Measurements from ENCODE around the gene OPHN1.

The OPHN1 gene

DNA sequence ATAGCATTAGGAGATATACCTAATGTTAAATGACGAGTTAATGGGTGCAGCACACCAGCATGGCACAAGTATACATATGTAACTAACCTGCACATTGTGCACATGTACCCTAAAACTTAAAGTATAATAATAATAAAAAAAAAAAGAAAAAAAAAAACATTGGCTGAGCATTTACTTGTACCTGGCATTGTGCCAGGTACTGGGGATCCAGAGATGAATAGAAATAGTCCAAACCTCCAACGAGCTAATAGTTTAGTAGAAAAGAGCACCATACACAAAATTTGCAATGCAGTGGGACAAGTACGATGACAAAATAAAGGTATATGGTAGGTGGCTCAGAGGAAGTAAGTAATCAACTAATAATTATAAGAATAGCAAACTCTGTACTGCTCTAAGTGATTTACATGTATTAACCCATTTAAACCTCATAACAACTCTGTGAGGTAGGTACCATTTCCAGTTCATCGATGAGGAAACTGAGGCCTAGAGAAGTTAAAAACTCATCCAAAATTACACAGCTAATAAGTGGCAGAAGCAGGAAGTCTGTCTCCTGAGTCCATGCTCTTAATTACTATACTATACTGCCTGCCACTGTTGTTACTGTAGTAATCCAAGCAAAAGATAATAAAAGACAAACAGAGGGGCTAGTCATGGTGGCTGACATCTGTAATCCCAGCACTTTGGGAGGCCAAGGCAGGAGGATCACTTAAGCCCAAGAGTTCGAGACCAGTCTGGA lies 319.3 kb downstream of the OPHN1 start:
- TF ChIP-seq, protein P1, sequence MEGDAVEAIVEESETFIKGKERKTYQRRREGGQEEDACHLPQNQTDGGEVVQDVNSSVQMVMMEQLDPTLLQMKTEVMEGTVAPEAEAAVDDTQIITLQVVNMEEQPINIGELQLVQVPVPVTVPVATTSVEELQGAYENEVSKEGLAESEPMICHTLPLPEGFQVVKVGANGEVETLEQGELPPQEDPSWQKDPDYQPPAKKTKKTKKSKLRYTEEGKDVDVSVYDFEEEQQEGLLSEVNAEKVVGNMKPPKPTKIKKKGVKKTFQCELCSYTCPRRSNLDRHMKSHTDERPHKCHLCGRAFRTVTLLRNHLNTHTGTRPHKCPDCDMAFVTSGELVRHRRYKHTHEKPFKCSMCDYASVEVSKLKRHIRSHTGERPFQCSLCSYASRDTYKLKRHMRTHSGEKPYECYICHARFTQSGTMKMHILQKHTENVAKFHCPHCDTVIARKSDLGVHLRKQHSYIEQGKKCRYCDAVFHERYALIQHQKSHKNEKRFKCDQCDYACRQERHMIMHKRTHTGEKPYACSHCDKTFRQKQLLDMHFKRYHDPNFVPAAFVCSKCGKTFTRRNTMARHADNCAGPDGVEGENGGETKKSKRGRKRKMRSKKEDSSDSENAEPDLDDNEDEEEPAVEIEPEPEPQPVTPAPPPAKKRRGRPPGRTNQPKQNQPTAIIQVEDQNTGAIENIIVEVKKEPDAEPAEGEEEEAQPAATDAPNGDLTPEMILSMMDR (IDR thresholded peaks at IDR 0.05; ENCODE audit: extremely low read depth, missing control alignments), result no peak
- DNase-seq (ENCODE audit: low spot score), result no peak

DNA sequence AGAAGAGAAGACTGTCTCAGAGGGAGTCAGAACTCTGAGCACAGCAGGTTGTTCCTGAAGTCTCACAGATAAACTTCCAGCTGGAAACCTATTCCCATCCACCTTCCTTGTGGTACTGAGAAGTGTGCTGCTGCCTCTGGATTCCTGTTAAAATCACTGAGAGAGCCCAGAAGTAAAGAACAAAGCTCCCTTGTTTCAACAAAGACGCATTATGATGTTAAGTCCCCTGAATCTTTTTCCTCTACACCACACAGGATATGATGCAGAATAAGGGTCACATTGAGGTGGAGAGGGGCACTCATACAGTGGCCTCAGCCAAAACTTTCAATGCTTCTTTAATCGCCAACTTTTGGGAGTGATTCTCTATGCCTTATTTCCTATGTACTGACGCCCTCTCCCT lies 321.0 kb downstream of the OPHN1 start:
- TF ChIP-seq, protein P1 (IDR thresholded peaks at IDR 0.05; ENCODE audit: extremely low read depth, missing control alignments), result no peak
- no peak for DNase-seq (ENCODE audit: low spot score)

DNA sequence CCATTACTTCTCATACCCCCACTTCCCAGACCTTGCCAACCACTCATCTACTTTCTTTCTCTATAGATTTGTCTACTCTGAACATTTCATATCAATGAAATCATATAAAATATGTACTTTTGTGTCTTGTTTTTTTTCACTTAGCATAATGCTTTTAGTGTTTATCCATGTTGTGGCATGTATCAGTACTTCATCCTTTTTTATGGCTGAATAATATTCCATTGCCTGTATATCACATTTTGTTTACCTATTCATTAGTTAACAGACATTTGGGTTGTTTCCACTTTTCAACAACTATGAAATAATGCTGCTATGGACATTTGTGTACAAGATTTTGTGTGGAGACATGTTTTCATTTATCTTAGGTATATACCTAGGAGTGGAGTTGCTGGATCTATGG lies 324.1 kb downstream of the OPHN1 start:
- TF ChIP-seq, protein P1 (IDR thresholded peaks at IDR 0.05; ENCODE audit: extremely low read depth, missing control alignments), result no peak
- DNase-seq (ENCODE audit: low spot score), result no peak

DNA sequence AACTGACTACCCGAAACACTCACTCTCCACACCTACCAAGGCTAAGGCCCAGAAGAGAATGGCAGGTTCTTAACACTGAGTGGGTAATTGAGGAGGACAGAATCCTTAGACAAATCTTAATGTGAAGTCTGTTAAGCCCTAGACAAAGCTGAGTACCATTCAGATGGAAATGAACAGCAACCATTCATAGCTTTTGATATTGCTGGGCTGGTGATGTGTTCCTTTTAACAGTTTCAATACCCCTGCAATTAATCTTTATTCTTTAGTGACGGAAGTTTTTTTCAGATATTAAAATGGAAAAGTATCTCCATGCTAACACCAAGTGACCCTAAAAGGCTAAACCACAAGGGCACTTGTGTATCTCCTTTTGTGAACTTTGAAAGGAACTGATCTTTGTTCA lies 334.9 kb downstream of the OPHN1 start:
- TF ChIP-seq, protein P1 (IDR thresholded peaks at IDR 0.05; ENCODE audit: extremely low read depth, missing control alignments), result no peak
- DNase-seq (ENCODE audit: low spot score), result no peak

DNA sequence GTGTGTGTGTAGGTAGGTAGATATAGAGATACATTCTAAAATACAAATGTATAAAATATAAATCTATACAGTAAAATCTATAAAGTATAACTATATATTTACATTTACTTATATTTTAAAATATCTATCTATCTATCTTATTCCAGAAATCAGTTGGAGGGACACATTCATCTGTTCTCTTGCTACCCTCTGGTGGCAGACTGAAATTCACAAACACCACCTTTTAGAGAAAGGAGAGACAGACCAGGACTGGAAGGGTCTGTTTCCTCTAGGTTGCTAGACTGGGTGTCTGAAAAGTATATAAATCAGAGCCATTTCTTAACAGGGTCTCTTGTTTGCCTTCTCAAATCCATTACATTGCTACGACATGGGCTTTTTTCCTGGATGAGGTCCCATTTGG lies 343.0 kb downstream of the OPHN1 start:
- TF ChIP-seq, protein P1 (IDR thresholded peaks at IDR 0.05; ENCODE audit: extremely low read depth, missing control alignments), result no peak
- no peak for DNase-seq (ENCODE audit: low spot score)

DNA sequence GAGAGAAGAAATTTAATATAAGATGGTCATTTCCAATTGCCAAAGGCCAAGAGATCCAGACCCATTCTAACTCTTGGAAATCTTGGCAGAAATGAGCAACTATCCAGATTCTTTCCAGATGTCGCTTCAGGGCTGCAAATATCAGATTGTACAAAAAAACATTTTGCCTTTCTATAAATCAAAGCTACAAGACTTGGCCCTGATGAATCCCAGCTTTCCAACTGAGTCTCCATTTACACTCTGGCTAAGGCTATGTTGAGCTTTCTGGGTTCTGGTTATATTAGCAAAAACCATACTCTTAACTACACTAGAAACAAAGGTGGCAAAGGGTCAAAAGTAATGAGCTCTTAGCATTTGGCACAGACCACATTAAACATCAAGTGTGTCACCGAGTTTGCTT lies 345.8 kb downstream of the OPHN1 start:
- DNase-seq (ENCODE audit: low spot score), result no peak
- TF ChIP-seq, protein P1 (IDR thresholded peaks at IDR 0.05; ENCODE audit: extremely low read depth, missing control alignments), result no peak

DNA sequence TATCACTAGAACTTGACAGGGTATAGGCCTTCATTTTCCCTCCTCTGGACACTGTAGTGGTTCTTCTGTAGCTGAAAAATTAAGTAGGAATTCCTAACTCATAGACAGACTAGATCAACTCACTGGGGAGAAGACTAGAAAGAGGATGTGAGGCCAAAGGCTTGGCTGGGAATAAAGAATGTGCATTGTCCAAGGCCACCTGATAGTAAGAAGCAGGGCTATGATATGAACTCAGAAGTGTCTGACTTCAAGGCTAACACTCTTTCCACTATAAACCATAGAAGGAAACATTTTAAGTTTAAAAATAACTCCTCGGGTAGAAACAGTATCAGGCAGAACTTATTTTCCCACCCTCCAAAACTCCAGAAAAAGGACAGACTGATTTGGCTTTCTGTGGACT lies 346.6 kb downstream of the OPHN1 start:
- TF ChIP-seq, protein P1 (IDR thresholded peaks at IDR 0.05; ENCODE audit: extremely low read depth, missing control alignments), result no peak
- DNase-seq (ENCODE audit: low spot score), result no peak

Measured in GM20000 (cell line).